Uterus (tissue), 2 donors: Measurements from ENCODE around the gene AFF4.

Source experiments
- CTCF ChIP-seq, 4 experiments: fragments of 200-600 bp in 2 of 4; fragments of 450-650 bp in 2 of 4; sonication (generic) in 2 of 4; IDR thresholded peaks; one replicate each; pipeline ENCODE4 v1.5.1; 2016 to 2019; ENCODE audit warnings: antibody characterized with exemption in 4 of 4, mild to moderate bottlenecking in 2 of 4, moderate library complexity in 1 of 4
- POLR2A ChIP-seq, 2 donors: fragments of 450-650 bp; IDR thresholded peaks; one replicate each; pipeline ENCODE4 v1.6.1; 2016; ENCODE audit warnings: antibody characterized with exemption in 2 of 2, mild to moderate bottlenecking in 1 of 2, moderate library complexity in 1 of 2

- TF ChIP-seq CTCF (IDR thresholded peaks at IDR 0.05): no peak
- TF ChIP-seq POLR2A (IDR thresholded peaks at IDR 0.05): no peak
Observed at GRCh38 chr5:132873119-132873929, 90.1 kb downstream of the AFF4 start, which contains the start of gene LEAP2.
